HG03103 (cell line): ENCODE results near the gene PCBP3.

Source experiments
- ATAC-seq: cut with Tn5 transposase; IDR thresholded peaks from one replicate; pipeline ENCODE4 v1.9.1; 2021; ENCODE audit warnings: low read depth; ENCODE audit not compliant: unreplicated experiment

The PCBP3 gene

DNA sequence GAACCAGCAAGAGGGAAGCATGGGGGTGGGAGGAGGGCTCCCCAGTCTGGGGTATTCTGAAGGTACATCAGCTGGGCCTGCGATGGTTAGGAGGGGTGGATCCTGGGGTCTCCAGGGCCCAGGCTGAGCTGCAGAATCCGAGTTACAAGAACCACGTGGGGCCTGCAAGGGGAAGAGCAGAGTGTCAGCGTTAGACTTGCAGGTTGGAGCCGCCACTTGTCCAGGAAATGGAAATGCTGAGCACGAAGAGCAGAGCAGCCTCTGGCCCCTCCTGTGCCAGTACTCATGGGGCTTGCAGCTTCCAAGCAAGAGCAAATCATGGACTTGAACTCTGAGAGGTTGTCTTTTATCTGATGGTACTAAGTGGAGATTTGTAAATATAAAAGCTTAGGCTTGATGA is 290.6 kb downstream of the PCBP3 start:
- no peak for ATAC-seq

GRCh38 chr21:45934554-45934953 is 291.0 kb downstream of the PCBP3 start:
- ATAC-seq: no peak

GRCh38 chr21:45935628-45936027 is 292.1 kb downstream of the PCBP3 start:
- no peak for ATAC-seq

- no peak for ATAC-seq
Measured at GRCh38 chr21:45937721-45938452, 294.4 kb downstream of the PCBP3 start.

GRCh38 chr21:45938453-45938755 is 294.9 kb downstream of the PCBP3 start:
- no peak for ATAC-seq

DNA sequence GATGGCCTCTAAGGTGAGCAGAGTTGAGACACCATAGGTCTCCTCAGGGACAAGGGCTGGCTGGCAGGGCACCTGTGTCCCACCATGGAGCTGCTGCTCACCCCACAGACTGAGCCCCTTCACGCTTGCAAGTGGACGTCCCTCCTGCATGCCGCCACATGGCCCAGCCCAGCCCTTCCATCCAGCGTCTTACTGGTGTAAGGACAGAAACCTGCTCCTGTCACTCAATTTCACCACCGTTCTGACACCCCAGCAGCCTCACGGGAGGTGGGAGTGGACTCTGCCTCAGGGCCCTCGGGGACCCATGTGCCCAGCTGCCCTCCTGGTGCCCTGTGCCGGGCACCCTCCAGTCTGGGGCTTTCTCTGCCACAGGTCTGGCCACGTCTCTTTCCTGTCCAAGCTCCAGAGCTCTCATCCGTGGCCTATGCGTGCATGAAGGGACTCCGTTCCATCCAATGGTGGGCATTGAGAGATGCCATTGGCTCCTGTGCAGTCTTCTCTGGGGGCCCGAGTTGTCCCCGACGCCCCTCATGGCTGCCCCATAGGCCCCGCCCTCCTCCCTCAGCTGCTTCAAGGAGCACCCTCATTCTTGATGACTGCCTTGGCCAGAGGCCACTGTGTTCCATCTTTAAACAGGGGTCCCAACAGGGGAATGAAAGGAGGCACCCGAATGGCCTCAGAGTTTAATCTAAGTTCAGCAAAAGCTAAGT is 295.4 kb downstream of the PCBP3 start:
- ATAC-seq: no peak

- ATAC-seq: no peak
Measured at GRCh38 chr21:45939521-45940045, 296.1 kb downstream of the PCBP3 start.

DNA sequence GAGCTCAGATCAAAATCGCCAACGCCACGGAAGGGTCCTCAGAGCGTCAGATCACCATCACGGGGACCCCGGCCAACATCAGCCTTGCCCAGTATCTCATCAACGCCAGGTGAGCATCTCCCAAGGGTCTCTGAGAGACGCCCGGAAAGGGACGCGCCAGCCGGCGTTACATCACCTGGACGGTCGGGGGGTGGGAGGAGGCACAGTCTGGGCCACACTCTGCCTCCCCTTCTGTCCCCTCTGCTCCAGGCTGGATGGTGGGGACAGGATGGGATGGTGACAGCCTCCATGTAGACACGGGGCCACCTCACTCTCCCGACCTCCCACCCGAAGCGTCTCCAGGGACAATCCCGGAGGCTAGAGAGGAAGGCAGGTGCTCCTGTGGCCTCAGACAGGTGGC is 296.6 kb downstream of the PCBP3 start:
- no peak for ATAC-seq

DNA sequence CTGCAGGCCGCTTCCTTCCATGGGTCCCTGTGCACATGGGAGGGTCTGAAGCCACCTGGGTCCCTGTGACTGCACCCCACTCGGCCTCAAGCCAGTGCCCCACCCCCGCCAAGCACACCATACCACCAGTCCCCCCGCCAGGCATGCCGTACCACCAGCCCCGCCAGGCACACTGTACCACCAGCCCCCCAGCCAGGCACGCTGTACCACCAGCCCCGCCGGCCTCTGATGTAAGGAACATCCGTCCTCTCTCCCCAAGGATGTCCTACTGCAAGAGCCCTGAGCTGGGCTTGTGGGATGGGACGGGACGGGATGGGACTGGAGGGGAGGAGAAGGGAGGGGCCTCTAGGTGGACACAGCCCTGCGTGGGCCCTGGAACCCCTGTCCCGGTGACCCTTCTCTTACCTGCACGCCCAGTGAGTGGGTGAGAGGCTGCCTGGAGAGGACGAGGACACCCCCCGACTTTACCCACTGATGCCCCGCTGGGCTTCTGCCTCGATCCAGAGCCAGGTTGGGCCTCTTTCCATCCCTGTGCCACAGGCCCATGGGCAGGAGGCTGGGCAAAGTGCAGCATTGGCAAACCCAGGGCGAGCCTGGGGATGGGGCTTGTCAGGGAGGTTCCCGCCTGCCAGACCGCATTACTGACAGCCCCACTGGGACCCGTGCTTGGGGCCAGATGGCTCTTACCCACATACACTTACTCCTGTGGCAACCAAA is 297.3 kb downstream of the PCBP3 start:
- no peak for ATAC-seq

DNA sequence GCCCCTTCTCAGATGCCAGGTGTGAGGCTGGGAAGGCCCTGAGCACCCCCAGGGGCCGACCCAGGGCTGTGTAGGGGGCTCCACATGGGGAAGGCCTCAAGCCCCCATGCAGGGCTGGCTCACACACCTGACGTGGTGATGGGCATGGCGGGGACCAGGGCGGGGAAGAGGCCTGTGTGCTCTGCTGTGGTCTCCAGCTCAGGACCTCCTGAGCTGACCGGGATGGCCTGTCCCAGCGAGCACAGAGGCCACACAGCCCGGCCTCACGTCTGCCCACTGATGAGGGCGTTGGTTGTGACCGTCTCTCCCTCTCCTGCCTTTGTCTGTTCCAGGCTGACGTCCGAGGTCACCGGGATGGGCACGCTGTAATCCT is 297.8 kb downstream of the PCBP3 start:
- ATAC-seq: no peak

- ATAC-seq: no peak
Measured at GRCh38 chr21:45941717-45942546, 298.4 kb downstream of the PCBP3 start.

- no peak for ATAC-seq
Measured at GRCh38 chr21:45942755-45943629, 299.5 kb downstream of the PCBP3 start.

DNA sequence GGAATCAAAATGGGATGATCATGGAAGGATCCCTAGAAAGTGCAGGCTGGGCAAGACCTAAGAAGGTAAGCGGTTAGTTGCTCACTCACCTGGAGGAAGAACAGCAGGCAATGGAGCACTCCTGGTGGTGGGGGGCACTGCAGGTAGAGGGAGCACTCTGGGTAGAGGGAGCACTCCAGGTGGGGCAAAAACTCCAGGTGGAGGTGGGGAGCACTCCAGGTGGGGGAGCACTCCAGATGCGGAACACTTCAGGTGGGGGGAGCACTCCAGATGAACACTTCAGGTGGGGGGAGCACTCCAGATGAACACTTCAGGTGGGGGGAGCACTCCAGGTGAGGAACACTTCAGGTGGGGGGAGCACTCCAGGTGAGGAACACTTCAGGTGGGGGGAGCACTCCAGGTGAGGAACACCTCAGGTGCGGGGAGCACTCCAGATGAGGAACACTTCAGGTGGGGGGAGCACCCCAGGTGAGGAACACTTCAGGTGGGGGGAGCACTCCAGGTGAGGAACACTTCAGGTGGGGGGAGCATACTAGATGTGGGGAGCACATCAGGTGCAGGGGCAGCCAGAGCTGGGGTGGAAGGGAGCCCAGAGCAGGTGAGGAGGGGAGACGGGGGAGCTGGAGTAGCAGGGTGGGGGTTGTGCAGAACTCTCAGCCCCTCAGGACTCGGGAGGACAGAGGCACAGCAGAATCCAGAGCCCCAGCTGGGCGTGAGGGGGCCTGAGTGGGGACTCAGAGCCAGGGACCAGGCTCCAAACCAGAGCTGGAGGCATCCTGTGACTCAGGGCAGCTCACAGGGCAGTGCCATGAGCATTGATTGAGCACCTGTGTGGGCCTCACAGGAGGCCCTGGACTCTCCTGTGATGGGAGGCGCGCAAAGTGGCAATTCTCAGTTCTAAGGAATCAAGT is 300.4 kb downstream of the PCBP3 start:
- no peak for ATAC-seq

DNA sequence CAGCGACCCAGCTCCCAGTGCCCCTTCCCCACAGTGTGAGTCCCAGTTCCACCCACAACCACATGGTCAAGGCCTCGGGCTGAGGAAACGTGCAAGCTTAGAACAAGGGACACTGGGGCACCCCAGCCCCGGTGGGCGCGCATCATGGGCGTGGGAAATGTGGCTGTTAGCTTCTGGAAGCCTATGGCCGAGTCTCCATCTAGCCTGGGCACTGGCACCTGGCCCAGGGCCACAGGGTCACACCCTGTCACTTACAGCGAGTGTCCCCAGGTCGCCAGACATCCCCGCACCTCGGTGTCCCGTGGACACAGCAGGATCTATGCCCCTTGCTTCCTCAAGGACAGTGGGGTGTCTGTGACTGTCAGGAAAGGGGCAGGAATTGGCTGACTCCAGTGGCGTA is 301.1 kb downstream of the PCBP3 start:
- no peak for ATAC-seq

GRCh38 chr21:45945066-45945867 is 301.7 kb downstream of the PCBP3 start:
- ATAC-seq: no peak

DNA sequence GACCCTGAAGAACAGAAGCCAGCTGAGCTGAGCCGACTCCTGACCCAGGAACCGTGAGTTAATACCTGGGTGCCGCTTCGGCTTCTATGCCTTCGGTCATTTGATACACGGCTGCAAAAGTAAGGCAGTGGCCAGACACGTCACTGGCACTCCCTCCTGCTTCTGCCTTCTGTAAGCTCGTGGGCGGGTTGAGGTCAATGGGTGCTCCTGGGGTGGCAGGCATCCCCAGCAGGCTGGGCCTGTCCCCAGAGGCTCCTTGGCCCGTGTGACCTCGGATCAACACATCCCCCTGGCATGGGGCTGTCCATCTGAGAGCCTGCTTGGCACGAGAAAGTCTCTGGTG is 302.3 kb downstream of the PCBP3 start:
- ATAC-seq: no peak

DNA sequence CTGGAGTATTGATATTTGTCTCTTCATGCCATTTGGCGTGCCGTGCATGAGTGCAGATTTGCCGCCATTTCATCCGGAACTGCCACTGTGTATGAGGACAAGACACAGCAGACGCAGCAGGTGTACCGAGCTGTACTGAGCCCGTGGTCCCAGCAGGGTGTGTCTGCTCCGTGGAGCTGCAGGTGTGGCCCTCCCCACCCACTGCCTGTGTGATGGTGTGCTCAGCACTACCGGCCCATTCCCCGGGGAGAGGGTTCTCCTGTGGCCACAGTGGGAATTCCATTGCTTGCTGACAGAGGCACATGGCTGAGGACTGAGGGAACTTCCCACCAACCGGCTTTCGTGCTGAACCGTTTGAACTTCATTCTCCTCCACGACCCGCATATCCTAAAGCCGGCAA is 303.8 kb downstream of the PCBP3 start:
- ATAC-seq: no peak

GRCh38 chr21:45947716-45948255 is 304.3 kb downstream of the PCBP3 start:
- ATAC-seq: no peak
